GM06990 (cell line): ENCODE measurements around the gene UMODL1.

Experiments
- DNase-seq: peaks from one replicate; pipeline ENCODE4 v3.0.0-alpha.2; 2011; ENCODE audit not compliant: insufficient read length; ENCODE audit errors: extremely low read depth
- H3K27me3 ChIP-seq: replicated peaks from 2 replicates; pipeline ENCODE4 v1.6.0; 2011; ENCODE audit warnings: low read length; ENCODE audit not compliant: control insufficient read depth, insufficient read depth
- H3K36me3 ChIP-seq: 2 replicates; pipeline ENCODE4 v1.5.1; 2011; ENCODE audit warnings: low read length; ENCODE audit not compliant: control insufficient read depth, insufficient read depth
- H3K4me3 ChIP-seq: replicated peaks from 2 replicates; pipeline ENCODE4 v1.5.1; 2011; ENCODE audit warnings: low read depth, mild to moderate bottlenecking, control low read depth, low read length
- TF ChIP-seq, protein P1 (sequence below): IDR thresholded peaks from 2 replicates; pipeline ENCODE4 v1.5.1; 2011; ENCODE audit warnings: low read length, control low read depth, mild to moderate bottlenecking, inconsistent platforms; ENCODE audit not compliant: insufficient read depth, poor library complexity, severe bottlenecking

The UMODL1 gene

DNA sequence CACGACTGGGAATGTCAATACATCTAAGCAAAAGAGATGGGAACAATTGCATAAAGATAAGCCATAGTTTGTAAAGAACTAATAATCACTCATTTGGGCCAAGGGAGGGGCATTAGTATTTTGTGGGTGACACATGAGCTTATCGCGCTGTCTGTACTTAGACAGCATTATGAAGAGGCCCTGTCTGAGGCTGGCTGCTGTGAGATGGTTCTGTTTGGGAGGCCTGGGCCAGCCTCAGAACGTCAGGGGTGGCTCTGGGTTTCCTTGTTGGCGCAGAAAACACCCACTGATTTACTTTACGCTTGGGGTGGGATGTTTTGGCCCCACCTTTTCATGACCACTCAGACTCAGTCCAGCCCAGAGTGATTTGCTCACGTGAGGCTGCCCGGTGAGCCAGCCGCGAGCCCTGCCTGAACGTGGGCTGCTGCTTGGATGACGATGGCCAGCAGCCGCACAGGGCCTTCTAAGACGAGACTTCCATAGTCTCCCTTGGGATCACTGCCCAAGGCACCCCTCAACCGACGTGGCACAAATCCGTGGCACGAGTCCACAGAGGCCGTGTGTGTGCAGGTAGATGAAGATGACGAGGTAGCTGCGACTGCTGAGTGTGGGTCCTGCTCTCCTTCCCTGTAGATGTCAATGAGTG, 18.7 kb downstream of the UMODL1 start:
- Histone ChIP-seq H3K4me3 (no peak overlapping the region), H3K27me3 (no peaks in the 10 kb centered on the region; the same call in 1 of the 2 replicates), H3K36me3 (no peaks in the 10 kb centered on the region)
- TF ChIP-seq, protein P1, sequence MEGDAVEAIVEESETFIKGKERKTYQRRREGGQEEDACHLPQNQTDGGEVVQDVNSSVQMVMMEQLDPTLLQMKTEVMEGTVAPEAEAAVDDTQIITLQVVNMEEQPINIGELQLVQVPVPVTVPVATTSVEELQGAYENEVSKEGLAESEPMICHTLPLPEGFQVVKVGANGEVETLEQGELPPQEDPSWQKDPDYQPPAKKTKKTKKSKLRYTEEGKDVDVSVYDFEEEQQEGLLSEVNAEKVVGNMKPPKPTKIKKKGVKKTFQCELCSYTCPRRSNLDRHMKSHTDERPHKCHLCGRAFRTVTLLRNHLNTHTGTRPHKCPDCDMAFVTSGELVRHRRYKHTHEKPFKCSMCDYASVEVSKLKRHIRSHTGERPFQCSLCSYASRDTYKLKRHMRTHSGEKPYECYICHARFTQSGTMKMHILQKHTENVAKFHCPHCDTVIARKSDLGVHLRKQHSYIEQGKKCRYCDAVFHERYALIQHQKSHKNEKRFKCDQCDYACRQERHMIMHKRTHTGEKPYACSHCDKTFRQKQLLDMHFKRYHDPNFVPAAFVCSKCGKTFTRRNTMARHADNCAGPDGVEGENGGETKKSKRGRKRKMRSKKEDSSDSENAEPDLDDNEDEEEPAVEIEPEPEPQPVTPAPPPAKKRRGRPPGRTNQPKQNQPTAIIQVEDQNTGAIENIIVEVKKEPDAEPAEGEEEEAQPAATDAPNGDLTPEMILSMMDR = no peak
- no peak for DNase-seq

- Histone ChIP-seq H3K27me3 (no peaks in the 10 kb centered on the region; the same call in 1 of the 2 replicates), H3K4me3 (no peak overlapping the region), H3K36me3 (no peaks in the 10 kb centered on the region)
- TF ChIP-seq, protein P1 = no peak
- DNase-seq = no peak
Measured at GRCh38 chr21:42091899-42092508, 20.9 kb downstream of the UMODL1 start.

GRCh38 chr21:42092771-42093170, 21.7 kb downstream of the UMODL1 start:
- Histone ChIP-seq H3K27me3 (no peaks in the 10 kb centered on the region; the same call in 1 of the 2 replicates), H3K36me3 (no peaks in the 10 kb centered on the region), H3K4me3 (no peak overlapping the region)
- TF ChIP-seq, protein P1 = no peak
- DNase-seq = no peak

GRCh38 chr21:42093186-42093585, 22.1 kb downstream of the UMODL1 start:
- TF ChIP-seq, protein P1 = no peak
- H3K36me3 ChIP-seq = no peaks in the 10 kb centered on the region
- no peak for DNase-seq
- H3K4me3 ChIP-seq = no peak overlapping the region
- no peaks in the 10 kb centered on the region; the same call in 1 of the 2 replicates for H3K27me3 ChIP-seq

- TF ChIP-seq, protein P1 = no peak
- Histone ChIP-seq H3K36me3 (no peaks in the 10 kb centered on the region), H3K27me3 (no peaks in the 10 kb centered on the region; the same call in 1 of the 2 replicates), H3K4me3 (no peak overlapping the region)
- no peak for DNase-seq
Measured at GRCh38 chr21:42093991-42094421, 22.9 kb downstream of the UMODL1 start.

DNA sequence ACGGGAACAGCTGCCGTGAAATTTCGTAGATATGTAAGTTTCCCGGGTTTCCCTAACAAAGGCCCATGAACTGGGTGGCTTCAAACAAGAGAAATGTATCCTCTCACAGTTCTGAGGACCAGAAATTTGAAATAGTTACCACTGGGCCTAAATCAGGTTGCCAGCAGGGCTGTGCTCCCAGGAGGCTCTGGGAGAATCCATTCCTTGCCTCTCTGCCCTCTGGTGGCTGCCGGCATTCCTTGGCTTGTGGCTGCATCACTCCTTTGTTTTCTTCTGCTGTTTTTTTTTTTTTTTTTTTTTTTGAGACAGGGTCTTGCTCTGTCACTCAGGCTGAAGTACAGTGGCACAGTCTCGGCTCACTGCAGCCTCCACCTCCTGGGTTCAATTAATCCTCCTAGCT, 23.7 kb downstream of the UMODL1 start:
- no peak for DNase-seq
- H3K27me3 ChIP-seq = no peaks in the 10 kb centered on the region; the same call in 1 of the 2 replicates
- no peak overlapping the region for H3K4me3 ChIP-seq
- TF ChIP-seq, protein P1 = no peak
- H3K36me3 ChIP-seq = no peaks in the 10 kb centered on the region
